Measurements from ENCODE around the gene DHRS7B.

- TF ChIP-seq, protein P1, sequence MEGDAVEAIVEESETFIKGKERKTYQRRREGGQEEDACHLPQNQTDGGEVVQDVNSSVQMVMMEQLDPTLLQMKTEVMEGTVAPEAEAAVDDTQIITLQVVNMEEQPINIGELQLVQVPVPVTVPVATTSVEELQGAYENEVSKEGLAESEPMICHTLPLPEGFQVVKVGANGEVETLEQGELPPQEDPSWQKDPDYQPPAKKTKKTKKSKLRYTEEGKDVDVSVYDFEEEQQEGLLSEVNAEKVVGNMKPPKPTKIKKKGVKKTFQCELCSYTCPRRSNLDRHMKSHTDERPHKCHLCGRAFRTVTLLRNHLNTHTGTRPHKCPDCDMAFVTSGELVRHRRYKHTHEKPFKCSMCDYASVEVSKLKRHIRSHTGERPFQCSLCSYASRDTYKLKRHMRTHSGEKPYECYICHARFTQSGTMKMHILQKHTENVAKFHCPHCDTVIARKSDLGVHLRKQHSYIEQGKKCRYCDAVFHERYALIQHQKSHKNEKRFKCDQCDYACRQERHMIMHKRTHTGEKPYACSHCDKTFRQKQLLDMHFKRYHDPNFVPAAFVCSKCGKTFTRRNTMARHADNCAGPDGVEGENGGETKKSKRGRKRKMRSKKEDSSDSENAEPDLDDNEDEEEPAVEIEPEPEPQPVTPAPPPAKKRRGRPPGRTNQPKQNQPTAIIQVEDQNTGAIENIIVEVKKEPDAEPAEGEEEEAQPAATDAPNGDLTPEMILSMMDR (IDR thresholded peaks at IDR 0.05): no peak
- TF ChIP-seq POLR2A (IDR thresholded peaks at IDR 0.05): no peak
Observed at GRCh38 chr17:21096874-21097273, 29.9 kb upstream of the DHRS7B start.
